ENCODE results near the gene HOXC12.

HOXC12 gene

DNA sequence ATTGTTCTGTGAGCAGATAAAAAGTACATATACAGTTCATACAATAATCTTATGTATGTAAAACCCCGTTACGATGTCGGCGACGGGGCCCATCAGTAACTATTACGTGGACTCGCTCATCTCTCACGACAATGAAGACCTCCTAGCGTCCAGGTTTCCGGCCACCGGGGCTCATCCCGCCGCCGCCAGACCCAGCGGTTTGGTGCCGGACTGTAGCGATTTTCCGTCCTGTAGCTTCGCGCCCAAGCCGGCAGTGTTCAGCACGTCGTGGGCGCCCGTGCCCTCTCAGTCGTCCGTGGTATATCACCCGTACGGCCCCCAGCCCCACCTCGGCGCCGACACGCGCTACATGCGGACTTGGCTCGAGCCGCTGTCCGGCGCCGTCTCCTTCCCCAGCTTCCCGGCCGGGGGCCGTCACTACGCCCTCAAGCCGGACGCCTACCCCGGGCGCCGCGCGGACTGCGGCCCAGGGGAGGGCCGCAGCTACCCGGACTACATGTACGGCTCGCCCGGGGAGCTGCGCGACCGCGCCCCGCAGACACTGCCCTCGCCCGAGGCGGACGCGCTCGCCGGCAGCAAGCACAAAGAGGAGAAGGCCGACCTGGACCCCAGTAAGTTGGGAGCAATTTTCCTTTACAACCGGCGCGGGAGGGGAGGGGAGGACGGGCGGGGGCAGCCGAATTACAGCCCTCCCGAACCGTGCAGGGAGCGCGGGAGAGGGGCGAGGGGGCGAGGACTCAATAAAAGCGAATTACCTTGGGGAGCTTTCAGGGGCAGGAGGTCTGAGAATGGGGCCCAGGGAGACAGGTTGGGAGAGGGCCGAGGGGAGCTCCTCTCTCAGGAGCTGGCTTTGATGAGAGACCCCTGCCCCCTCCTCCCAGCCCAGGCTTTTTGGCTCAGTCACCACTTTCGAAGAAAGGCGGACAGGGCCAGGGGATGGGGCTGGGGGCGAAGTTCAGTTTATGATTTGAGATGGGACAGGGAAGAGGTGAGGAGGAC, 45.7 kb downstream of the HOXC12 start, which contains the start of gene HOXC9:
TSS of gene HOXC9 (plus strand) at position 46 of the 999 bp plus-strand sequence. CDS start at position 74, 28 bp downstream.
- Histone ChIP-seq H3K4me3 (ENCODE audit: low read length) (peak within 1 kb of the TSS; percentile 35), H3K4me1 (ENCODE audit: control insufficient read depth, low read depth, low read length) (peaks cover 4% of the 10 kb centered on the region), H3K36me3 (ENCODE audit: control insufficient read depth, low read depth, low read length) (no peaks in the 10 kb centered on the region), H3K9me3 (ENCODE audit: control insufficient read depth, low read depth, low read length) (no peaks in the 10 kb centered on the region), H3K27me3 (ENCODE audit: control insufficient read depth, insufficient read depth, low read length) (peaks cover 100% of the 10 kb centered on the region), H3K9ac (ENCODE audit: low read length) (no peak within 1 kb of the TSS), H3K27ac (ENCODE audit: low read length) (no peak within 1 kb of the TSS)

GRCh38 chr12:54001283-54002187, 46.8 kb downstream of the HOXC12 start:
- Histone ChIP-seq H3K27ac (ENCODE audit: low read length) (no peak overlapping the region), H3K4me1 (ENCODE audit: control insufficient read depth, low read depth, low read length) (no peaks in the 10 kb centered on the region), H3K36me3 (ENCODE audit: control insufficient read depth, low read depth, low read length) (no peaks in the 10 kb centered on the region), H3K9ac (ENCODE audit: low read length) (no peak overlapping the region), H3K27me3 (ENCODE audit: control insufficient read depth, insufficient read depth, low read length) (peaks cover 100% of the 10 kb centered on the region), H3K4me3 (ENCODE audit: low read length) (no peak overlapping the region), H3K9me3 (ENCODE audit: control insufficient read depth, low read depth, low read length) (no peaks in the 10 kb centered on the region)

DNA sequence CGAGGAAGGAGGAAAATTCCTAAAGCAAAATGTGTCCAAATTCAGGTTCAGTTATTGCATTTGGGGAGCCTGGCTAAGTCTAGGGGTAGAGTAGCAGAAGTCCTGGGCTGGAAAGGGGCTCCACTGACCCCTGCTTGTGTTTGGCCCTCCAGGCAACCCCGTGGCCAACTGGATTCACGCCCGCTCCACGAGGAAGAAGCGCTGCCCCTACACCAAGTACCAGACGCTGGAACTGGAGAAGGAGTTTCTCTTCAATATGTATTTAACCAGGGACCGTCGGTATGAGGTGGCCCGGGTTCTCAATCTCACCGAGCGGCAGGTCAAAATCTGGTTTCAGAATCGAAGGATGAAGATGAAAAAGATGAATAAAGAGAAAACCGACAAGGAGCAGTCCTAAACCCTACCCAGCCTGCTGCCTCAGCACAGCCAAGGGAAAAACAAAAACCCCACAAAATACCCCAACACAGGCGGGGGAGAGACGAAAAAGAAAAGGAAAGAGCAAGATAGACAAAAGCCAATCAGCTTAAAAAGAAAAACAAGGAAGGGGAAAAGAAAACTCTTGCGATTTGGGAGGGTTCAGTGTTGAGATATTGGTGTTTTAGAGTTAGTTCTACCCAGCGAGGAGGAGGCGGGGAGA, 47.7 kb downstream of the HOXC12 start:
- Histone ChIP-seq H3K4me1 (ENCODE audit: control insufficient read depth, low read depth, low read length) (no peaks in the 10 kb centered on the region), H3K36me3 (ENCODE audit: control insufficient read depth, low read depth, low read length) (no peaks in the 10 kb centered on the region), H3K27me3 (ENCODE audit: control insufficient read depth, insufficient read depth, low read length) (peaks cover 100% of the 10 kb centered on the region), H3K9ac (ENCODE audit: low read length) (no peak overlapping the region), H3K27ac (ENCODE audit: low read length) (no peak overlapping the region), H3K4me3 (ENCODE audit: low read length) (no peak overlapping the region), H3K9me3 (ENCODE audit: control insufficient read depth, low read depth, low read length) (no peaks in the 10 kb centered on the region)

- H3K27ac ChIP-seq (ENCODE audit: low read length), result no peak overlapping the region
- H3K36me3 ChIP-seq (ENCODE audit: control insufficient read depth, low read depth, low read length), result no peaks in the 10 kb centered on the region
- H3K27me3 ChIP-seq (ENCODE audit: control insufficient read depth, insufficient read depth, low read length), result peaks cover 100% of the 10 kb centered on the region
- H3K4me3 ChIP-seq (ENCODE audit: low read length), result no peak overlapping the region
- H3K9me3 ChIP-seq (ENCODE audit: control insufficient read depth, low read depth, low read length), result no peaks in the 10 kb centered on the region
- no peak overlapping the region for H3K9ac ChIP-seq (ENCODE audit: low read length)
- no peaks in the 10 kb centered on the region for H3K4me1 ChIP-seq (ENCODE audit: control insufficient read depth, low read depth, low read length)
These were observed 48.2 kb downstream of the HOXC12 start for GRCh38 chr12:54002915-54003389.

- peaks cover 100% of the 10 kb centered on the region for H3K27me3 ChIP-seq (ENCODE audit: control insufficient read depth, insufficient read depth, low read length)
- no peak overlapping the region for H3K27ac ChIP-seq (ENCODE audit: low read length)
- no peak overlapping the region for H3K4me3 ChIP-seq (ENCODE audit: low read length)
- H3K9me3 ChIP-seq (ENCODE audit: control insufficient read depth, low read depth, low read length), result no peaks in the 10 kb centered on the region
- no peaks in the 10 kb centered on the region for H3K36me3 ChIP-seq (ENCODE audit: control insufficient read depth, low read depth, low read length)
- no peaks in the 10 kb centered on the region for H3K4me1 ChIP-seq (ENCODE audit: control insufficient read depth, low read depth, low read length)
- H3K9ac ChIP-seq (ENCODE audit: low read length), result no peak overlapping the region
These were observed 48.9 kb downstream of the HOXC12 start for GRCh38 chr12:54003625-54004024.

GRCh38 chr12:54004063-54004840, 49.5 kb downstream of the HOXC12 start:
- Histone ChIP-seq H3K9me3 (ENCODE audit: control insufficient read depth, low read depth, low read length) (no peaks in the 10 kb centered on the region), H3K4me1 (ENCODE audit: control insufficient read depth, low read depth, low read length) (peaks cover 1% of the 10 kb centered on the region), H3K27me3 (ENCODE audit: control insufficient read depth, insufficient read depth, low read length) (peaks cover 100% of the 10 kb centered on the region), H3K9ac (ENCODE audit: low read length) (no peak overlapping the region), H3K36me3 (ENCODE audit: control insufficient read depth, low read depth, low read length) (no peaks in the 10 kb centered on the region), H3K4me3 (ENCODE audit: low read length) (no peak overlapping the region), H3K27ac (ENCODE audit: low read length) (no peak overlapping the region)

DNA sequence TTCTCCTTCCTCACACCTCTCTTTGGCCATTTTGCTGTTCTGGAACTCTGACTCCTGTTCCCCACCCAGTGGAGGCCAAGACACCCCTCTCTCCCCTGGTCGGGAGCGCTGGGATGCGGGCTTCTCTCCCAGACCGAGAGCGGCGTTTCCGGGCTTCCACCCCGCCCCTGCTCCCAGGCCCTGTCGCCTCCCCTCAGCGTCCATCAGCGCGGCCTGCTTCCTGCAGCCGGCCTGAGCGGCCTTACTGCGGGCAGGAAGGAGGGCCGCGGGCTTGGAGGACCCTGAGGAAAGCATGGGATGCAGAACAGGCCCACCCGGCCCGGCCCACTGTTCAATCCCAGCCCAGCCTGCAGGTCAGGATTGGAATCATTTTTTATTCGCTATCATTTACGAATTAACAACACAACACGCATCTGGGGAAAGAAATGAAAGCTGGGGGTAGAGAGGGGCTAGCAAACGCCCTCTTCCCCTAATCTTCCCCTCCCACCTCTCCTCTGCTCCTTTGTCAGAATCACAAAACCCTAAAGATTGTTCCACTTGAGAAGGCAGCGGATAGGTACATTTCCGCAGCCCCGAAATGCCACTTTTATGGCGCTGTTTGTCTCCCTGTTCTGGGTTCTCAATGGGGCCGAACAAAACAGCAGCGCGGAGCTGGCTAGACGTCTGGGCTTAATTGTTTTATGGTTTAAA, 50.3 kb downstream of the HOXC12 start:
- peaks cover 4% of the 10 kb centered on the region for H3K4me1 ChIP-seq (ENCODE audit: control insufficient read depth, low read depth, low read length)
- H3K27me3 ChIP-seq (ENCODE audit: control insufficient read depth, insufficient read depth, low read length), result peaks cover 100% of the 10 kb centered on the region
- no peaks in the 10 kb centered on the region for H3K36me3 ChIP-seq (ENCODE audit: control insufficient read depth, low read depth, low read length)
- no peaks in the 10 kb centered on the region for H3K9me3 ChIP-seq (ENCODE audit: control insufficient read depth, low read depth, low read length)
- no peak overlapping the region for H3K27ac ChIP-seq (ENCODE audit: low read length)
- no peak overlapping the region for H3K9ac ChIP-seq (ENCODE audit: low read length)
- H3K4me3 ChIP-seq (ENCODE audit: low read length), result no peak overlapping the region

- Histone ChIP-seq H3K9ac (ENCODE audit: low read length) (no peak overlapping the region), H3K4me3 (ENCODE audit: low read length) (no peak overlapping the region), H3K4me1 (ENCODE audit: control insufficient read depth, low read depth, low read length) (peaks cover 4% of the 10 kb centered on the region), H3K27ac (ENCODE audit: low read length) (no peak overlapping the region), H3K27me3 (ENCODE audit: control insufficient read depth, insufficient read depth, low read length) (peaks cover 100% of the 10 kb centered on the region), H3K36me3 (ENCODE audit: control insufficient read depth, low read depth, low read length) (no peaks in the 10 kb centered on the region), H3K9me3 (ENCODE audit: control insufficient read depth, low read depth, low read length) (no peaks in the 10 kb centered on the region)
These were observed 50.8 kb downstream of the HOXC12 start for GRCh38 chr12:54005531-54005852.

GRCh38 chr12:54005853-54006558, 51.3 kb downstream of the HOXC12 start:
- no peaks in the 10 kb centered on the region for H3K36me3 ChIP-seq (ENCODE audit: control insufficient read depth, low read depth, low read length)
- H3K9ac ChIP-seq (ENCODE audit: low read length), result no peak overlapping the region
- no peak overlapping the region for H3K27ac ChIP-seq (ENCODE audit: low read length)
- peaks cover 100% of the 10 kb centered on the region for H3K27me3 ChIP-seq (ENCODE audit: control insufficient read depth, insufficient read depth, low read length)
- H3K4me1 ChIP-seq (ENCODE audit: control insufficient read depth, low read depth, low read length), result peaks cover 4% of the 10 kb centered on the region
- H3K4me3 ChIP-seq (ENCODE audit: low read length), result no peak overlapping the region
- H3K9me3 ChIP-seq (ENCODE audit: control insufficient read depth, low read depth, low read length), result no peaks in the 10 kb centered on the region
